ENCODE results near the gene KRTAP1-1.
"Not testable (repeated sequence)": the region's sequence is repeated elsewhere in the genome, so short reads cannot be mapped to it uniquely, and the experiment has no call there.

KRTAP1-1 gene

DNA sequence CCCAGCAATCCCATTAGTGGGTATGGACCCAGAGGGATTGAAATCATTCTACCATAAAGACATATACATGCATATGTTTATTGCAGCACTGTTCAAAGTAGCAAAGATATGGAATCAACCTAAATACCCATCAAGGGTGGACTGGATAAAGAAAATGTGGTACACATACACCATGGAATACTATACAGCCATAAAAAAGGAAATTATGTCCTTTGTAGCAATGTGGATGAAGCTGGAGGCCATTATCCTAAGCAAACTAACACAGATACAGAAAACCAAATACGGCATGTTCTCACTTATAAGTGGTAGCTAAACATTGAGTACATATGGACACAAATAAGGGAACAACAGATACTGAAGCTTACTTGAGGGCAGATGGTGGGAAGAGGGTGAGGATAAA is 16.3 kb upstream of the KRTAP1-1 start:
- DNase-seq = no peak

DNA sequence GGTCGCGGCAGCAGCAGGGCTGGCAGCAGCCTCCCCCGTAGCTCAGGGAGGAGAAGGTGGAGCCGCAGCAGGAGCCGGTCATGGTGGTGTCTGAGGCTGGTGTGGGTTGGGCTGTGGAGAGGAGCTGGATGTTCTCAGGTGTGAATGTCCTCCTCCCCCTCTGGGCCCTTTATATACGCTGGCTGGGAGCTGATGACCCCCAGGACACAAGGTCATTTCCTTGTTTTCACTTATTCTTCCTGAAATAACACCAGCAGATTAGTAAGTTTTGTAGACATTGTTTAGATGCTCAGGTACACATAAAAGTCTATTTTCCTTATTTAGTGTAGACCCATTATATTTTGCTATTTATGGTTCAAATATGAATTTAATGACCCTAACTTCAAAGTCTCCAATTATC is 13.9 kb upstream of the KRTAP1-1 start, which contains the start of gene KRTAP2-2:
Gene KRTAP2-2, minus strand, starts transcription at position 101 of the 400 bp plus-strand sequence. Its CDS starts 19 bp downstream, at position 82.
- DNase-seq = not testable (repeated sequence)

DNA sequence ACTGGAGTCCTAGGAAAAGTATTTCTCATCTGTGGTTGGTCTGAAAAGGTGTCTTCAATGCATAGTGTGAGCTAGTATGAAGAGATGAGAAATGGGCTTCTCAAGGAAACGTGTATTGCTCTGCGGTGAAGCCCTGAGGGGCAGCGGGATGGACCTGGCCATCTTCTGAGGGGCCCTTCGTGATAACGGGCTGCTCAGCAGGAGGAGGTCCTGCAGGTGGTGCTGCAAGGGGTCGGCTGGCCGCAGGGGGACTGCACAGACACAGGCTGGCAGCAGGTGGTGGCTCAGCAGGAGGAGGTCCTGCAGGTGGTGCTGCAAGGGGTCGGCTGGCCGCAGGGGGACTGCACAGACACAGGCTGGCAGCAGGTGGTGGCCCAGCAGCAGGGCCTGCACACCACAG is 13.3 kb upstream of the KRTAP1-1 start:
- DNase-seq = not testable (repeated sequence)

DNA sequence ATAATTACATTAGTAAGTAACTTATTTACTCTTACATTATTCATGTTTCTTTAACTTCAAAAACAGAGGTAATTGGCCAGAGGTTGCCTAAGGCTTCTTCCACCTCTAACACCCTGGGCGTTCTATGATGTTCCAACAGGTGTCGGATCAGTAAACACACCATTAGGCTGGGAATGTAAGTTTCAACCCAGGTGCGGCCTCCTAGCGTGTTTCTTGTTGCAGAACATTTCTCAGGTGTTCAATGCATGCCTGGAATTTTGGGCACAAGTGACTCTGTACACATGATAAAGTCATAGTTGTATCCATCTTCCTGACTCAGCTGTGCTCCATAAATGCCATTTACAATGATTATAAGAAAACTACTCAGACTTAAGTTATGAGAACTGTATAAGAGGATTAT is 12.8 kb upstream of the KRTAP1-1 start:
- DNase-seq = no peak

DNA sequence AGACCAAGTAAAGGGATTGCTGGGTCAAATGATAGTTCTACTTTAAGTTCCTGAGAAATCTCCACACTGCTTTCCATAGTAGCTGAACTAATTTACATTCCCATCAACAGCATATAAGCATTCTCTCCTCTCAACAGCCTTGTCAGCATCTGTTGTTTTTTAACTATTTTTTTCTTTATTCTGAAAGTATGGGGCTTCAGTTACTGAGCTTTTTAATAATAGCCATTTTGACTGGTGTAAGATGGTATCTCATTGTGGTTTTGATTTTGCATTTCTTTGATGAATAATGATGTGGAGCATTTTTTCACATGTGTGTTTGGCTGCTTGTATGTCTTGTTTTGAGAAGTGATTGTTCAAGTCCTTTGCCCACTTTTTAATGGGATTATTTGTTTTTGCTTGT is 11.3 kb upstream of the KRTAP1-1 start:
- DNase-seq = no peak

DNA sequence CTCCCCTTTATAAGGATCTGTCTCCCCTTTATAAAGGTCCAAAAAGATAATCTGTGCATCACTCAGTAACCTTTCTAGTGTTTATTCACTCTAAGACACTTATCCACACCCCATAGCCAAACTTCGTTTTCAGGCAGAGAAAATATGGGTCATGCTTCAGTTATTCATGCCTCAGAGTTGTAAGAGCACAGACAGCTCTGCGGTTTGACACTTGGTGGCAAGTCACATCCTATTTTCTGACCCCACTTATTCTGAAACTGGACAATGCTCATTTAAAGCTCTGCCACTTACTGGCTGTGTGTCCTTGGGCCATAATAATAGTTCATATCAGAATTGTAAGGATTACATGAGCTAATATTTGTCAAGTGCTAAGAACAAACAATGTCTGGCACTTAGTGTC is 7.9 kb upstream of the KRTAP1-1 start:
- no peak for DNase-seq

DNA sequence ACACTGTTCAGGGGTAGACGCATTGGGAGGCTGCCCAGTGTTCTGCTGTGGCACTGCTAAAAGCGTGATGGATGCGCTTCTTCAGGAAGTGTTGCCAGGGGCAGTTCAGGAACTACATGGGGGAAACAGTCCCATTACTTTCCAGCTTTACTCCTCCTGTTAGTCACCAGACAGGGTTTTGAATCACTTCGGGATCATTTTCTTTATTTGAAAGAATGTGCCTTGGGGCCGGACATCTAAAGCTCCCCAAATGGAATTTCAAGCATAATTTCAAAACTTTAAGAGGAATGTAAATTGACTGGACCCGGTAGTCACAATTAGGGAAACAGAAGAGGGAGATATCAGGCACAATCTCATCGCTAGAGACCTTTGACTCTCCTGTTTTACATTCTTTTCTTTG is 7.2 kb upstream of the KRTAP1-1 start:
- no peak for DNase-seq

DNA sequence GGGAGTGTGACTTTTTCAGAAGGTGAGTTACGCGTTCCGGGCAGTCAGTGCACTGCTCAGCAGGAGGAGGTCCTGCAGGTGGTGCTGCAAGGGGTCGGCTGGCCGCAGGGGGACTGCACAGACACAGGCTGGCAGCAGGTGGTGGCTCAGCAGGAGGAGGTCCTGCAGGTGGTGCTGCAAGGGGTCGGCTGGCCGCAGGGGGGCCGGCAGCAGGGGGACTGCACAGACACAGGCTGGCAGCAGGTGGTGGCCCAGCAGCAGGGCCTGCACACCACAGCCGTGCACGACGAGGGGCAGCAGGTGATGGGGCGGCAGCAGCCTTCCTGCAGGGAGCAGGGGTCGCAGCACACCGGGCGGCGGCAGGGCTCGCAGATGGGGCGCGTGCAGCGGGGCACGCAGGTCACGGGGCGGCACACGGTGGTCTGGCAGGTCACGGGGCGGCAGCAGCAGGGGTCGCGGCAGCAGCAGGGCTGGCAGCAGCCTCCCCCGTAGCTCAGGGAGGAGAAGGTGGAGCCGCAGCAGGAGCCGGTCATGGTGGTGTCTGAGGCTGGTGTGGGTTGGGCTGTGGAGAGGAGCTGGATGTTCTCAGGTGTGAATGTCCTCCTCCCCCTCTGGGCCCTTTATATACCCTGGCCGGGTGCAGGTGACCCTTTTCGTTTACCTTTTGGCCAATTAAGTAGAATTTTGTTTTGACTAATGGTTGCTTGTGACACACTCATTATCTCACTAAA is 5.7 kb upstream of the KRTAP1-1 start, which contains the start of gene KRTAP2-1:
Gene KRTAP2-1, minus strand, starts transcription at position 582 of the 731 bp plus-strand sequence. Its CDS starts 49 bp downstream, at position 533.
- not testable (repeated sequence) for DNase-seq

DNA sequence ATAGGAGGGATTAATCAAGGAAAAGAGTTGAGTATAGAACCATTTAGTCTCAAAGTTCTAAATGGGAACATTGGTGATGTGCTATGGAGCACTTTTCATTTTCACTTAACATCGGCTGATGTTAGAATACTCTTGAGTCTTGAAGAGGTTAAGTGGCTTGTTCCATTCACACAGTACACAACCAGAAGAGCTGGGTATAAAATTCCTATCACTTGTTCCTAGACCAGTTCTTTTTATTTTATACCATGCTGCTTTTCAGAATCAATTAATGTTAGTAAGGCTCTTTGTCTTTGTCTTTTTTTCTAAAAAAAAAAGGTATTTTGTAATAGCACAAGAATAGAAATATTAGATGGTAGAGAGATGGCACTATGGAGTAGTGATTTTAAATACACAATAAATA is 1.7 kb upstream of the KRTAP1-1 start:
- no peak for DNase-seq

DNA sequence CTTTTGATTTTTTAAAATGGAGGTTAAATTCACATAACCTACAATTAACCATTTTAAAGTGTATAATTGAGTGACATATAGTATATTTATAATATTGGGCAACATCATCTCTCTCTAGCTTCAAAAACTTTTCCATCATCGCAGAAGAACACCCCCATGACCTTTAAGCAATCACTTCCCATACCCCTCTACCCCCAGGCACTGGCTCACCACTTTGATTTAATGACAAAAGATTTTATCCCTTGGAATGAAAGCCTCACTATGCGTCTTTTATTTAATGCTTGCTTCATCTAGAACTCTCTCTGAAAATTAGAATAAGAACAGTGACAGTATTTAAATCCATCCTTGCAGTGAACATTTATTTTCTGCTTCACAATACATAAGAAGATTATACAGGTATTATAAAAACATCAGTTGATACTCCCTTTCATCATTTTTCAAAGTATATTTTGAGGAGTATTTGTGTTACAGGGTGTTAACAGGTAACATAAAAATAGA is 3.3 kb downstream of the KRTAP1-1 start:
- DNase-seq = no peak

DNA sequence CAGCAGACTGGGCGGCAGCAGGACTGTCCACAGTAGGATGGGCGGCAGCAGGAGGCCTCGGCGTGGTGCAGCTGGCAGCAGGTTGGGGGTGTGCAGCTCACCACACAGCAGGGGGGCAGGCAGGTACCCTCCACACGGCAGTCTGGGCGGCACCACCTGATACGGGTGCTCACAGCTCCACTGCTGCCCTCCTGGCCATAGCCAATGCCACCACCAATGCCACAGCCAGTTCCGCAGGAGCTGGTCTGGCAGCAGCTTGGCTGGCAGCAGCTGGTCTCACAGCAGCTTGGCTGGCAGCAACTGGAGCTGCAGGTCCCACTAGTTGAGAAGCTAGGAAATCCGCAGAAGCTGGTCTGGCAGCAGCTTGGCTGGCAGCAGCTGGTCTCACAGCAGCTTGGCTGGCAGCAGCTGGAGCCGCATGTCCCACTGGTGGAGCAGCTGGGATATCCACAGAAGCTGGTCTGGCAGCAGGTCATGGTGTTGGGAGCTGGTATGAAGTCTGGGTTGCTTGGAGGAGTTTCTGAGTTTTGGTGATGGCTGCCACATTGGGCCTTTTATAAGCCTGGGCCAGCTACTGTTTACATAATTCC is 6.8 kb downstream of the KRTAP1-1 start, which contains the start of gene KRTAP1-3:
Gene KRTAP1-3, minus strand, starts transcription at position 529 of the 590 bp plus-strand sequence. Its CDS starts 53 bp downstream, at position 476.
- DNase-seq = not testable (repeated sequence)

DNA sequence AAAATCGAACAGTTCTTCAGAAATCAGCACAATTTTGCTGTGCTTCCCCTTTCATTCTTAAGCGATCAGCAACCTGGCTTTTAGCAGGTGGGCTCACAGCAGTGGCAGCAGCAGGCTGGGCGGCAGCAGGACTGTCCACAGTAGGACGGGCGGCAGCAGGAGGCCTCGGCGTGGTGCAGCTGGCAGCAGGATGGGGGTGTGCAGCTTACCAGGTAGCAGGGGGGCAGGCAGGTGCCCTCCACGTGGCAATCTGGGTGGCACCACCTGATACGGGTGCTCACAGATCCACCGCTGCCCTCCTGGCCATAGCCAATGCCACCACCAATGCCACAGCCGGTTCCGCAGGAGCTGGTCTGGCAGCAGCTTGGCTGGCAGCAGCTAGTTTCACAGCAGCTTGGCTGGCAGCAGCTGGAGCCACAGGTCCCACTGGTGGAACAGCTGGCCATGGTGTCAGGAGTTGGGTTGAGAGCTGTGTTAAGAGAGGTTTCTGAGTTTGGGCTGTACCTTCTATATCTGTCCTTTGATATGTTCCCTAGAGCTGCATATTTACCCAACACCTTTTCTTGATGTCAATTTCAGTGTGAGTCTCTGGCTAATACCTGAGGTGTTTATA is 11.5 kb downstream of the KRTAP1-1 start, which contains the start of gene KRTAP1-4:
Gene KRTAP1-4, minus strand, starts transcription at position 563 of the 613 bp plus-strand sequence. Its CDS starts 117 bp downstream, at position 446.
- DNase-seq = no peak

DNA sequence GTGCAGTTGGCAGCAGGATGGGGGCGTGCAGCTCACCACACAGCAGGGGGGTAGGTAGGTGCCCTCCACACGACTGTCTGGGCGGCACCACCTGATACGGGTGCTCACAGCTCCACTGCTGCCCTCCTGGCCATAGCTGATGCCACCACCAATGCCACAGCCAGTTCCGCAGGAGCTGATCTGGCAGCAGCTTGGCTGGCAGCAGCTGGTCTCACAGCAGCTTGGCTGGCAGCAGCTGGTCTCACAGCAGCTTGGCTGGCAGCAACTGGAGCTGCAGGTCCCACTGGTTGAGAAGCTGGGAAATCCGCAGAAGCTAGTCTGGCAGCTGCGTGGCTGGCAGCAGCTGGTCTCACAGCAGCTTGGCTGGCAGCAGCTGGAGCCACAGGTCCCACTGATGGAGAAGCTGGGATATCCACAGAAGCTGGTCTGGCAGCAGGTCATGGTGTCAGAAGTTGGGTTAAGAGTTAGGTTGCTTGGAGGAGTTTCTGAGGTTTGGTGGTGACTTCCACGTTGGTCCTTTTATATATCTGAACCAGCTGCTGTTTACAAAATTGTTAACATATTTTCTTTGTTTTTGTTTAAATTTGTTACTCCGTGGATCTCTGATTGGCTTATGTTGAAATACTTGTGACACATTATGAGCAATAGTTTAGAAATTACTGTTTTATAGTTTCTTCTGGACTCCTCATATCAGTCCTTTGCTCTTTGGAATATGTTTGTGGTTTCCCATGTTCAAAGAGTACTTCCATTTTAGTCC is 14.4 kb downstream of the KRTAP1-1 start, which contains the start of gene KRTAP1-5:
Gene KRTAP1-5, minus strand, starts transcription at position 494 of the 757 bp plus-strand sequence. Its CDS starts 53 bp downstream, at position 441.
- no peak for DNase-seq

DNA sequence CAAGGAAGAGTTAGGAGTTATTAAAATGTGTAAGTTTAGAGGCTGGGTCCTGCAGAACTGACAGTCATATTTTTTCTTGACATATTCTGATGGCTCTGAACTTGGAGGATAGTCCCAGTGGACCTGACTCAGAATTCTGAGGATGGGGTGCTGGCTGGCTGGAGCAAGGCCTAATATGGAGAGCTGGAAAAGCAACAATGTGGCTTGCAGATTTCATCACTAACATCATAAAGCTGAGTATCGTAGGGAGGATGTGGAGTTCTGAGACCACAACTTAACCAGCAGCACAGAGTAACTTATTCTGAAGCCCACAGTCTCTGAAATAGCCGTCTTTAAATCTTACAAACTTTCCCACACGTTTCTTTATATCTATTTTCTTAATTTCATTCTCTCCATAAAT is 16.6 kb downstream of the KRTAP1-1 start:
- DNase-seq = no peak

DNA sequence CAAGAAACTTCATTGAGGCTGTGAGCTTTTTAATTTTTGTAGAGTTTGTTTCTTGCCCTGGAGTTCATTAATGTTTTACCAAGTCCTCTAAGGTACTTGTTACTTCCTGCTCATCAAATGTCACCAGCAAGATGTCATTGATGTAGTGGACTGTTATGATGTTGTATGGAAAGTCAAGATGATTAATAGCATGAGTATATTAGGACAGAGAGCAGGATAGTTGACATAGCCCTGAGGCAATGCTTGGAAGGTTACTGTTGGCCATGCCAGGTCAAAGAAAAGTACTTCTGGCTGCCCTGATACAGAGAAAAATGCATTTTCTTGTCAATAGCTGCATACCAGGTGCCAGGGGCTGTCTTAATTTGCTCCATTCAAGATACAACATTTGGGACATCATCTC is 20.9 kb downstream of the KRTAP1-1 start:
- no peak for DNase-seq

DNA sequence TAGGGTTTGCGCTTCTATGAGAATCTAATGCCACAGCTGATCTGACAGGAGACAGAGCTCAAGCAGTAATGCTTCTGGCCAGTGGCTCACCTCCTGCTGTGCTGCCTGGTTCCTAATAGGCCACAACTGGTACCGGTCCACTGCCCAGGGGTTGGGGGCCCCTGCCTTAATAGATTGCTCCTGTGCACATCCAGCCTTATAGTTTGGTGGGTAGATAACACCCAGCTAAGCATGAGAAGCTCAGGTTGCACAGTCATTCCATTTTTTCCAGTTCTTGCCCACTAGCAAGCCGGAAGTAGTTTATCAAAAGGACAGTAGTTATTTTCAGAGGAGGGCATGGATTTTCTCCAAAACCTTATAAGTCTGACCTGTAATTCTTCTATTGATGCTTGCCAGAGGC is 21.8 kb downstream of the KRTAP1-1 start:
- no peak for DNase-seq

DNA sequence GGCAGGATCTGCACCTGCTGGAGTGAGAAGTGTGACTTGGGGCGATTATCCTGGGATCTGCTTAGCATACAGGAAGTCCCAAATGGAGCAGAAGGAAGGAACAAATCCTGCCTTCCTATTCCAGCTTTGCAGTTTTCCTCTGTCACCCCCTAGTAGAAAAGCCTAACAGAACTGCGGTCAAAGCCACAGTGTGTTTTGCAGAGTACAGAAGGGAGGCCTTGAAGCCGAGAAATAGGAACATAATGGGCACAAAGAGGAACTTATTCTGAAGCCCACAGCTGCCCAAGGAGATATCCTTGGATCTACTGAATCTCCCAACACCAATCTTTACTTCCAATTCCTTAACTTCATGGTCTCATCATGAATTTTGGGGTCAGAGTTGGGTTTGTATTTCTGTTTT is 22.7 kb downstream of the KRTAP1-1 start:
- no peak for DNase-seq

DNA sequence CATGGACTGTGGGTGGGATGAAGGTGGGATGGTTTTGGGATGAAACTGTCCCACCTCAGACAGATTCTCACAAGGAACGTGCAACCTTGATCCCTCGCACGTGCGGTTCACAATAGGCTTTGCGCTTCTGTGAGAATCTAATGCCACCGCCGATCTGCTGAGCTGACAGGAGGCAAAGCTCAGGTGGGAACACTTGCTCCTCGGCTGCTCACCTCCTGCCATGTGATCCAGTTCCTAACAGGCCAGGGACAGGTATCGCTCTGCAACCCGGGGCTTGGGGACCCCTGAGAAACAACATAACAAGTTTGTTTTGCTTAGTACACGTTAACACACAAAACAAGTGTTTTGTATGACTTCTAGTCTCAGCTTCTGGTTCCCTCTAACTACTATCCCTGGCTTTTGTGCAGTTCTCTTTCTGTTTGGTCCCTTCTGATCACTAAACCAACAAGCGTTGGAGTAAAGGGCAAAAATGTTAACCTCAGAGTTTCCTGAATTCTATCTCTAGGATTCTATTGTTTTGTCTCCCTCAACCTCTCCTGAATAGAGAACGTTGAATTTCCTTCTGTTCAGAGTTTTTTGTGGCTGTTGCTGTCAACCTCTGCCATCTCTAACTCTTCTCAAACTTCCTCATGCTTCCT is 24.6 kb downstream of the KRTAP1-1 start:
- DNase-seq = no peak

DNA sequence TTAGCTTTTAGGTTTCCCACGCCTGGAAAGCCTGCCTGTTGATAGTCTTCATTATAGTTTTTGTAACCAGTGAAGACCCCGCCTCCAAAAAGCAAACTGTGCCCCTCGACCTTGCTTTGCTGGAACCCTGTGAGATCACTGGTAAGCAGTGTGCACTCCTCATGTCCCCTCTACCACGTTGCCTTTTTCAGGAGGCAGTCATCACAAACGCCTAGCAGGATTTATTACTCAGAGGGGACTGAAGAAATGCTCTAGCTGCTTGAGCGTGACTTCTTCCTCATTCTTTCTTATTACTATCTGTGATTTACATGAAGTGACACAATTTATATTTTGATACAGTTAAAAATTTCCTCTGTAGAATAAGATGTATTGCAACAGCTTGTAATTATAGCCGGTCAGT is 25.8 kb downstream of the KRTAP1-1 start:
- no peak for DNase-seq

DNA sequence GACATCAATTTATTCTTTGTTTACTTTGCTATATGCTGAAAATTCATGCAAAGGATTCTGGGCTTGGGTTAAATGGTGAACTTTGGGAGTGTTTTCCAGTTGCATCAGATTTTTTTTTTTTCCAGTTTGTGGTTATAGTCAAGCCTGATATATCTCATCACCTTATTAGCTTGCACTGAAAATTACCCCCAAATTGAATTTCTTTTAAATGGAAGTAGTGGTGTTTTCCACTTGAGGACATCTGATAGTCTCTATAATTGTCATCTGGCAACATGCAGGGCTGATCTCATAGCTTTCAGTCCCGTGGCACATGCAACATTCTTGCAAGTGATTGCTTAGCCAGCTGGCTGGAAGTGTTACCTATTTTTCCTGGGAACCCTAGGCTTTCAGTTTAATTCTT is 27.6 kb downstream of the KRTAP1-1 start:
- DNase-seq = no peak

DNA sequence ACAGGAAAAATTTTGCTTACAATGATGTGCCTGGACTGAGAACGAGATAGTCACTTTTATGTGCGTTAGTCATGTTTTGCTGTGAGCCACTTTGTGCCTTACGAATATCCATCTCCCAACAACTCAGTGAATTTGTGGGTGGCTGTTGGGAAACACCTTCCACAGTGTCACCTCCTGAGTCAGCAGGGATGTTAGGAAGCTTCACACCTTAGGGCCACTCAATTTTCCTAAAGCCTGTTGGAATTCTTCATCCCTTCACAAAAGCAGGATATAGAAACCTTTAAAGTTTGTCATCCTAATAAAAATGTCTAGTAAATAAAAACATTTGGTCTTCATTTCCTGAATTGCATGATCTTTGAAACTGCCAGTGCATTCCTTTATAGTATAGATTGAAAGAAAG is 28.1 kb downstream of the KRTAP1-1 start:
- no peak for DNase-seq

Data from anterior cingulate cortex (tissue), 58 donors.